ENCODE results near the gene NTSR2. TPM values are rescaled to one million over a fixed set of nuclear protein-coding genes. Genes with fewer than 3 reads are reported as not detected.

Gene NTSR2
- polyA plus RNA-seq, 1 experiment: not detected

DNA sequence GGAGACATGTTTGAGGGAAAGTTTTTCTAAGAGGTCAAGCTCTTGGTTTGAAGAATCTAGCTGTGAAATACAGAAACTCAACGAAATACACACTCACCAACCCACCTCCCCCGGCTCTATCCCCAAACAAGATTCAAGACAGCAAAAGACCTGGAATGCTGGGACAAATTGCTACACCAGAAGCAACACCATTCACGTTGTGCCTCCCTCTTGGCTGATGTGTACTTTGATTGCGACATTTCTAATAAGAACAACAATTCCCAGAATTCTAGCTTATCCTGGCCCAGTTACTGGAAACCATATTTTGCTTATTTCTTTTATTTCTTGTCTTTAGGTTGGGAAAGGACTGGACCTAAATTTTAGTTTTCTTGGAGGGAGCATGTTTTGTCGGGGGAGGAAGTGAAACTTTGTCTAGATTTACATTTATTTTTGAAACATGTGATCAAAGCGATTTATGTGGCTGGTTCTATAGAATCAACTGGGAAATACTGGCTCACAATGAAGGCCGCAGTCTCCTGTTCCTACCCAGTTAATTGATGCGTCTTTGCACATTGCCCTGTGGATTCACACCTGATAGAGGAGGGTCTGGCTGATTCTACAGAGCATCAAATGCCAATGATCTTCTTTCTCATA lies 46.8 kb upstream of the NTSR2 start:
- H3K9me3 ChIP-seq (ENCODE audit: control insufficient read depth, insufficient read depth, low read length): no peaks in the 10 kb centered on the region; the same call in 1 of the 2 replicates
- CTCF ChIA-PET: interaction anchor here (1.3 to 2.9 kb wide), 2 partner anchors 23 to 28 kb away, joined by 3 to 12 read pairs; no protein-coding TSS in a partner anchor
- no peak overlapping the region for H3K27ac ChIP-seq (ENCODE audit: low read depth, low read length)
- DNase-seq (ENCODE audit: low read depth, low spot score): no peak
- H3K4me3 ChIP-seq (ENCODE audit: low read depth, low read length): no peak overlapping the region
- TF ChIP-seq, protein P1, sequence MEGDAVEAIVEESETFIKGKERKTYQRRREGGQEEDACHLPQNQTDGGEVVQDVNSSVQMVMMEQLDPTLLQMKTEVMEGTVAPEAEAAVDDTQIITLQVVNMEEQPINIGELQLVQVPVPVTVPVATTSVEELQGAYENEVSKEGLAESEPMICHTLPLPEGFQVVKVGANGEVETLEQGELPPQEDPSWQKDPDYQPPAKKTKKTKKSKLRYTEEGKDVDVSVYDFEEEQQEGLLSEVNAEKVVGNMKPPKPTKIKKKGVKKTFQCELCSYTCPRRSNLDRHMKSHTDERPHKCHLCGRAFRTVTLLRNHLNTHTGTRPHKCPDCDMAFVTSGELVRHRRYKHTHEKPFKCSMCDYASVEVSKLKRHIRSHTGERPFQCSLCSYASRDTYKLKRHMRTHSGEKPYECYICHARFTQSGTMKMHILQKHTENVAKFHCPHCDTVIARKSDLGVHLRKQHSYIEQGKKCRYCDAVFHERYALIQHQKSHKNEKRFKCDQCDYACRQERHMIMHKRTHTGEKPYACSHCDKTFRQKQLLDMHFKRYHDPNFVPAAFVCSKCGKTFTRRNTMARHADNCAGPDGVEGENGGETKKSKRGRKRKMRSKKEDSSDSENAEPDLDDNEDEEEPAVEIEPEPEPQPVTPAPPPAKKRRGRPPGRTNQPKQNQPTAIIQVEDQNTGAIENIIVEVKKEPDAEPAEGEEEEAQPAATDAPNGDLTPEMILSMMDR (IDR thresholded peaks at IDR 0.05; ENCODE audit: low read depth, low read length): no peak
- H3K27me3 ChIP-seq (ENCODE audit: control insufficient read depth, insufficient read depth, low read length): peaks cover 22% of the 10 kb centered on the region
- POLR2A ChIA-PET: interaction anchor here (0.6 kb wide), 1 partner anchor 929 kb away, joined by 4 read pairs; no protein-coding TSS in a partner anchor

DNA sequence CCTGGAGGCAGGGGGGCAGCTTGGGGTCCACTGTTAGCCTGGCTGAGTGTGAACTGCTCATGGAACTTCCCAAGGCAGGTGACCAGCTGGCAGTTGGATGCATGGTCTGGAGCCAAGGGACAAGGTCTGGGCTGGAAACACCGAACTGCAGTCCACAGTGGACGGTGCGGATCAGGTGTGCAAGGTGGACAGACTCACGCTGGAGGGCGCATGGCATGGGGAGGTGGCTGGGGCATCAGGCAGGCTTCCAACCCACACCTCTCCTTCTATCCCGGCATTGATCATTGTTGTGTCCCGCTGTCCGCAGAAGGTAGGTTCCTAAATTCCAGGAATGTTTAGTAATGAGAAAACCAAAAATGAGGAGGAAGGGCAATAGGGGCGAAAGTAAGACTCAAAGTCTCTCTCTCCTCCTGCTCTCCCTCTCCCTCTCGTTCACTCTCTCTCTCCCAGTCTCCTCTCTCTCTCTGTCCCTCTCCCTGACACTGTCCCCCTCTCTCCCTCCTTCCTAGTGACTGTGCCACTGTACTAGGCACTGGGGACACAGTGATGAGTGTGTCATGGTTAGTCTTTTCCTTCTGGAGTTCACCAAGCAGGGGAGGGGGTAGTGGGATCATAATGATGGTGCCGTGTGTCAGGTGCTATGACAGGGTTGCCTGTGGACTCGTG lies 46.1 kb upstream of the NTSR2 start:
- TF ChIP-seq, protein P1 (IDR thresholded peaks at IDR 0.05; ENCODE audit: low read depth, low read length): no peak
- Histone ChIP-seq H3K9me3 (ENCODE audit: control insufficient read depth, insufficient read depth, low read length) (no peaks in the 10 kb centered on the region; the same call in 1 of the 2 replicates), H3K27ac (ENCODE audit: low read depth, low read length) (no peak overlapping the region), H3K27me3 (ENCODE audit: control insufficient read depth, insufficient read depth, low read length) (peaks cover 18% of the 10 kb centered on the region), H3K4me3 (ENCODE audit: low read depth, low read length) (no peak overlapping the region)
- no peak for DNase-seq (ENCODE audit: low read depth, low spot score)
- ChIA-PET CTCF (no interaction called here), POLR2A (interaction anchor here (0.6 kb wide), 1 partner anchor 930 kb away, joined by 4 read pairs; no protein-coding TSS in a partner anchor)

DNA sequence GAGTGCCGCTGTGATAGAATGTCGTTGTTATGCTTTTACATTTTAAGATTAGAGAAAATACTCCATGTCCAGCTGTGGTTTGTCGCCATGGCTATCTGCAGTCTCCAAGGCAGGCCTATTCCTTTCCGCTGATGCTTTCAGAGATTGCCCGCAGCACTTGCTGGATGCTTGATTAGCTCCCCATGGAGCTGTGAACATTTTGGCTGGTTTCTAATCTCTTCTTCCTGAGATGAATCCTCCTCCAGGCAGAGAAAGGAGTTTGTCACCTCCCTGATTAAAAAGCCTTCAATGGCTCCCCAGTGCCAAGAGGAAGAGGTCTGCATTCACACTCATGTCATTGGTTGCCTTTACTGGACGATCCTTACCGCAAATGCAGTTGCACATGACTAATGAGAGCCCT lies 43.8 kb upstream of the NTSR2 start:
- Histone ChIP-seq H3K9me3 (ENCODE audit: control insufficient read depth, insufficient read depth, low read length) (no peaks in the 10 kb centered on the region; the same call in 1 of the 2 replicates), H3K4me3 (ENCODE audit: low read depth, low read length) (no peak overlapping the region), H3K27ac (ENCODE audit: low read depth, low read length) (no peak overlapping the region), H3K27me3 (ENCODE audit: control insufficient read depth, insufficient read depth, low read length) (peaks cover 4% of the 10 kb centered on the region)
- ChIA-PET CTCF (interaction anchor here (1.3 to 5.5 kb wide), 2 partner anchors 21 to 26 kb away, joined by 3 to 30 read pairs; no protein-coding TSS in a partner anchor), POLR2A (no interaction called here)
- no peak for DNase-seq (ENCODE audit: low read depth, low spot score)
- TF ChIP-seq, protein P1 (IDR thresholded peaks at IDR 0.05; ENCODE audit: low read depth, low read length): no peak

DNA sequence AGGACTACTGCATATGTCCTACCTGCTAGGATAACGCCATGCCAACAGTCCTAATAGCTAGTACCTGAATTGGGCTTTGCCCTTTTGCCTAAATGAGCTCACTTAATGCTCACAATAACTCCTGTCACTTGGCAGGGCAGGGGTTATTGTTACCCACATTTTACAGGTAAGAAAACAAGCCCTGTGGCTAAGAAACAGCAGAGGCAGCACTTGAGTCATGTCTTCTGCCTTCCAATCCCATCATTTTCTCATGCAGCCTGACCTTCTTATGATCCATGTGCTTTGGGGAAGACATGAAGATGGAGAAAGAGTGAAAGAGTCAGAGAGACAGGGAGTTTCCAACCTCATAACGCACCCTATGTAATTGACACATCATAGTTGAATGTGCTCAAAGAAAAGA lies 42.9 kb upstream of the NTSR2 start:
- ChIA-PET CTCF (interaction anchor here (1.0 to 5.5 kb wide), 3 partner anchors 20 to 25 kb away, joined by 3 to 30 read pairs (median 4); no protein-coding TSS in a partner anchor), POLR2A (no interaction called here)
- Histone ChIP-seq H3K9me3 (ENCODE audit: control insufficient read depth, insufficient read depth, low read length) (no peaks in the 10 kb centered on the region; the same call in 1 of the 2 replicates), H3K27me3 (ENCODE audit: control insufficient read depth, insufficient read depth, low read length) (no peaks in the 10 kb centered on the region), H3K4me3 (ENCODE audit: low read depth, low read length) (no peak overlapping the region), H3K27ac (ENCODE audit: low read depth, low read length) (no peak overlapping the region)
- TF ChIP-seq, protein P1 (IDR thresholded peaks at IDR 0.05; ENCODE audit: low read depth, low read length): no peak
- DNase-seq (ENCODE audit: low read depth, low spot score): no peak

DNA sequence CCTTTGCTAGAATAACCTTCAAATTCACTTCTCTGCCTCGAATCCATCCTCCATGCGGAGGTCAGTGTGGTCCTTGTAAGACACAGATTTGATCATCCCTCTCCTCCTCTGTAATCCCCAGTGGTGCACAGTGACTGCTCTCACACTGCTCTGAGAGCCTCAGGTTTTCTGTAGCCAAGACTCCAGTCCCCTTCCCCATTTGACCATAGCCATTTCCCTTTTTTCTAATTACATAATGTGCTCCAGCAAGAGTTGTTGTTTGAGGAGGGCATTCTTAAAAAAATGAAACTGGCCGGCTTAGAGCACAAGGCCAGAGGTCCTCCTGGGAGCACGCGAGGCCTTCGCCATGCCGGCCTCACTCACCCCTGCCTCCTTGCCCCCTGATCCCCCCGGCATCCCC lies 41.8 kb upstream of the NTSR2 start:
- Histone ChIP-seq H3K27ac (ENCODE audit: low read depth, low read length) (no peak overlapping the region), H3K4me3 (ENCODE audit: low read depth, low read length) (no peak overlapping the region), H3K9me3 (ENCODE audit: control insufficient read depth, insufficient read depth, low read length) (no peaks in the 10 kb centered on the region; the same call in 1 of the 2 replicates), H3K27me3 (ENCODE audit: control insufficient read depth, insufficient read depth, low read length) (no peaks in the 10 kb centered on the region)
- ChIA-PET POLR2A (no interaction called here), CTCF (interaction anchor here (1.0 to 5.5 kb wide), 3 partner anchors 19 to 24 kb away, joined by 4 to 30 read pairs (median 11); no protein-coding TSS in a partner anchor)
- no peak for DNase-seq (ENCODE audit: low read depth, low spot score)
- TF ChIP-seq, protein P1 (IDR thresholded peaks at IDR 0.05; ENCODE audit: low read depth, low read length): no peak

All from AG04450 (cell line).